ENCODE measurements around the gene ORAI3. TPM values are rescaled to one million over a fixed set of nuclear protein-coding genes. Genes with fewer than 3 reads are reported as not detected.

Gene ORAI3
- total RNA-seq, 2 experiments from 2014 or later = 7.6 to 10.9 TPM

- peaks cover 24% of the 10 kb centered on the region for H3K36me3 Mint-ChIP-seq (ENCODE audit: low read depth)
- no peak overlapping the region for H3K4me3 Mint-ChIP-seq
- no peaks in the 10 kb centered on the region for H3K27me3 Mint-ChIP-seq
These were observed 31.1 kb downstream of the ORAI3 start for GRCh38 chr16:30980023-30980371.

GRCh38 chr16:30980434-30980833 lies 31.6 kb downstream of the ORAI3 start:
- no peaks in the 10 kb centered on the region for H3K27me3 Mint-ChIP-seq
- POLR2A ChIA-PET = no interaction called here

More at GRCh38 chr16:30980023-30980371, 31.1 kb downstream of the ORAI3 start:
- Mint-ChIP-seq H3K9me3 (no peaks in the 10 kb centered on the region), H3K27ac (no peak overlapping the region), H3K4me1 (ENCODE audit: low read depth) (peaks cover 3% of the 10 kb centered on the region)
- intact Hi-C loops (cut with micrococcal nuclease) = no loop called here
- DNase-seq = no peak
- ATAC-seq = no peak
- TF ChIP-seq CTCF (IDR thresholded peaks at IDR 0.05) = no peak
- POLR2A ChIA-PET = no interaction called here
- CTCF ChIA-PET = no interaction called here

GRCh38 chr16:30980959-30981358 lies 32.1 kb downstream of the ORAI3 start:
- intact Hi-C loops (cut with micrococcal nuclease) = no loop called here
- no peak for DNase-seq
- ChIA-PET CTCF (no interaction called here), POLR2A (no interaction called here)
- Mint-ChIP-seq H3K9me3 (no peaks in the 10 kb centered on the region), H3K36me3 (ENCODE audit: low read depth) (peaks cover 22% of the 10 kb centered on the region), H3K4me3 (no peak overlapping the region), H3K27me3 (no peaks in the 10 kb centered on the region), H3K27ac (no peak overlapping the region), H3K4me1 (ENCODE audit: low read depth) (peaks cover 3% of the 10 kb centered on the region)
- no peak for TF ChIP-seq CTCF (IDR thresholded peaks at IDR 0.05)
- no peak for ATAC-seq

More at GRCh38 chr16:30980434-30980833, 31.6 kb downstream of the ORAI3 start:
- Mint-ChIP-seq H3K9me3 (no peaks in the 10 kb centered on the region), H3K4me1 (ENCODE audit: low read depth) (peaks cover 3% of the 10 kb centered on the region), H3K27ac (no peak overlapping the region), H3K36me3 (ENCODE audit: low read depth) (peaks cover 24% of the 10 kb centered on the region), H3K4me3 (no peak overlapping the region)
- ATAC-seq (no peak), DNase-seq (no peak)
- TF ChIP-seq CTCF (IDR thresholded peaks at IDR 0.05) = no peak
- intact Hi-C loops (cut with micrococcal nuclease) = no loop called here
- CTCF ChIA-PET = no interaction called here

- ChIA-PET POLR2A (interaction anchor here (1.4 to 1.5 kb wide), 2 partner anchors 12 to 24 kb away, joined by 4 read pairs; no protein-coding TSS in a partner anchor), CTCF (interaction anchor here (0.7 to 3.8 kb wide), 7 partner anchors 11 to 403 kb away, joined by 3 to 21 read pairs (median 3); partner anchors contain the start of gene STX4)
- no peaks in the 10 kb centered on the region for H3K9me3 Mint-ChIP-seq
- TF ChIP-seq CTCF (IDR thresholded peaks at IDR 0.05) = no peak
- DNase-seq = no peak
- ATAC-seq = no peak
- H3K36me3 Mint-ChIP-seq (ENCODE audit: low read depth) = peaks cover 14% of the 10 kb centered on the region
- H3K27me3 Mint-ChIP-seq = no peaks in the 10 kb centered on the region
- intact Hi-C loops (cut with micrococcal nuclease) = no loop called here
- no peak overlapping the region for H3K27ac Mint-ChIP-seq
- H3K4me3 Mint-ChIP-seq = no peak overlapping the region
- no peaks in the 10 kb centered on the region for H3K4me1 Mint-ChIP-seq (ENCODE audit: low read depth)
These were observed 33.9 kb downstream of the ORAI3 start for GRCh38 chr16:30982548-30983288.

GRCh38 chr16:30983289-30983889 lies 34.5 kb downstream of the ORAI3 start:
- DNase-seq (no peak), ATAC-seq (no peak)
- no peaks in the 10 kb centered on the region for H3K4me1 Mint-ChIP-seq (ENCODE audit: low read depth)
- TF ChIP-seq CTCF (IDR thresholded peaks at IDR 0.05) = no peak
- H3K27ac Mint-ChIP-seq = no peak overlapping the region
- H3K9me3 Mint-ChIP-seq = no peaks in the 10 kb centered on the region
- ChIA-PET POLR2A (interaction anchor here (1.3 to 1.5 kb wide), 3 partner anchors 12 to 101 kb away, joined by 4 read pairs; no protein-coding TSS in a partner anchor), CTCF (interaction anchor here (0.7 to 3.8 kb wide), 9 partner anchors 10 to 462 kb away, joined by 3 to 21 read pairs (median 3); partner anchors contain the start of gene VKORC1)
- H3K36me3 Mint-ChIP-seq (ENCODE audit: low read depth) = peaks cover 14% of the 10 kb centered on the region
- no peak overlapping the region for H3K4me3 Mint-ChIP-seq
- intact Hi-C loops (cut with micrococcal nuclease) = no loop called here
- H3K27me3 Mint-ChIP-seq = no peaks in the 10 kb centered on the region
